Sciatic nerve (tissue), 2 donors: Measurements from ENCODE around the gene GLOD5. TPM values are rescaled to one million over a fixed set of nuclear protein-coding genes. Genes with fewer than 3 reads are reported as not detected.

Experiments used
- ATAC-seq: fragments of 200-7000 bp; cut with Tn5 transposase; one replicate; pipeline ENCODE4 v1.9.1; 2020; ENCODE audit warnings: mild to moderate bottlenecking, moderate library complexity
- DNase-seq: peaks from one replicate; pipeline ENCODE4 v3.0.0-alpha.2; 2020; ENCODE audit warnings: low spot score
- intact Hi-C: fragments of 100-400 bp; cut with DNase I; formaldehyde crosslinking; loops from one replicate; pipeline ENCODE4 v1.14.2; 2022
- total RNA-seq: library from RNA; stranded (reverse); fragmentation: NEBNext Ultra II Directional; extraction: Animal tissue kit (Norgen Biotek cat#: 25700); gene quantifications from one replicate; pipeline ENCODE4 v1.2.1, GENCODE V29; 2021
- donor health status: DM: no; HTN: no; CAD: no.
- donor health status: DM: no; HTN: no; CAD: no.

GLOD5 gene
- total RNA-seq, 1 donor from 2014 or later: not detected

DNA sequence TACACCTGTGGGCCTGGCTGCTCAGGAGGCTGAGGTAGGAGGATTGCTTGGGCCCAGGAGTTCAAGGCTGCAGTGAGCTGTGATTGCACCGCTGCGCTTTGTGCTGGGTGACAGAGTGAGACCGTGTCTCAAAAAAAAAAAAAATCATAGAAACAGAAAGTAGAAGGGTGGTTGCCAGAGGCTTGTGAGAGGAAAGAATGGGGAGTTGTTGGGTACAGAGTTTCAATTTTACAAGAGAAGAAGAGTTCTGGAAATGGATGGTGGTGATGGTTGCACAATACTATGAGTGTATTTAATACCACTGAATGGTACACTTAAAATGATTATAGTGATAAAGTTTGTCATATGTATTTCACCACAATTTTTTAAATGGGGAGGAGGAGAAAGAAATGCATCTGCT lies 10.2 kb upstream of the GLOD5 start:
- no peak for ATAC-seq
- DNase-seq: no peak
- intact Hi-C loops: no loop called here

DNA sequence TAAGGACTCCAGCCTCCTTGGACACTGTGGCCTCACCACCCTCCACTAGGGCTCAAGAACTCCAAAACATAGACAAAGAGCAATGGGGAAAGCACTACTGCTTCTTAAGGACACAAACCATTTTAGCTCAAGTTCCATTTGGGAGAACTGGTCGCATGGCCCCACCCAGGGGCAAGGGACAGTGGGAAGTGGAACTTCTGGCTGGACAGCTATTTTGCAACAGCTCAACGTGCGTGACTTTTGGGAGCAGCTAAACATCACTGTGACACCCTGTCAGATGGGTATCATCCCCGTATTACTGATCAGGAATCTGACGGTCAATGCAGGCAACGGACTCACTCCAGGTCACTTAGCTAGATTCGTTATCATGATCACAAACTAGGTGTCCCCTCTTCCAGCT lies 9.0 kb upstream of the GLOD5 start:
- no peak for DNase-seq
- ATAC-seq: no peak
- intact Hi-C loops: no loop called here

DNA sequence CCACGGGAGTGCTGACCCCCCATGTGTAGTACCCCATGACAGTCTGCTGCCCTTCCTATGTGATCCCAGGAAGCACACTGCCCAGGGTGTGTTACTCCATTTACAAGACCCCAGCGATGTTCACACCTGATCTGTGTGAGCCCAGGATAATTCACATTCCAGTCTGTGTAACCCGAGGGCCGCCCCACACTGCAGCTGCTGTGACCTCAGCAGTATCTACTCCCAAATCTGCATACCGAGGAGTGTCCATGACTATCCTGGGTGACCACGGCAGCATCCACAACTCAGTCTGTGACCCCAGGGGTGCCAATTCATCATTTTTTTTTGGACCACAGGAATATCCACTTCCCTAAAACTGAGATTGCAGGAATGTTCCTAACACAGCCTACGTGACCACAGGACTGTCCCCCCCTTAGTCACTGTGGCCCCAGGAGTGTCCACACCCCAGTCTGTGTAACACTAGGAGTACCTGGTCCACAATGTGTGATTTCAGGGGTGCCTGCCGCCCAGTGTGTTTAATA lies 7.8 kb upstream of the GLOD5 start:
- intact Hi-C loops: no loop called here
- DNase-seq (no peak), ATAC-seq (no peak)

DNA sequence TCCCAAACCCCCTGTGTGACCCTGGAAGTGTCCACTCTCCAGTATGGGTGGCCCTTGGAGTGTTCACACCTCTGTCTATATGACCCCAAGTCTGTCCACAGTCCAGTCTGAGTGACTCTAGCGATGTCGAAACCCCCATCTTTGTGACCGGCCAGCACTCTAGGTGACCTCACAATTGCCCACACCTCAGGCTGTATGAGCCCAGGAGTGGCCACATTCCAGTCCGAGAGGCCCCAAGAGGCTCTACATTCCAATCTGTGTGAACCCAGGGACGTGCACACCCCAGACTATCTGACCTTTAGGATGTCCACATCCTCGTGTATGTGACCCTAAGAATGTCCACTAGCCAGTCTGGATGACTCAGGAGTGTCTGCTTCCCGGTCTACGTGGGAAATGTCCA lies 7.3 kb upstream of the GLOD5 start:
- no peak for DNase-seq
- intact Hi-C loops: no loop called here
- no peak for ATAC-seq

DNA sequence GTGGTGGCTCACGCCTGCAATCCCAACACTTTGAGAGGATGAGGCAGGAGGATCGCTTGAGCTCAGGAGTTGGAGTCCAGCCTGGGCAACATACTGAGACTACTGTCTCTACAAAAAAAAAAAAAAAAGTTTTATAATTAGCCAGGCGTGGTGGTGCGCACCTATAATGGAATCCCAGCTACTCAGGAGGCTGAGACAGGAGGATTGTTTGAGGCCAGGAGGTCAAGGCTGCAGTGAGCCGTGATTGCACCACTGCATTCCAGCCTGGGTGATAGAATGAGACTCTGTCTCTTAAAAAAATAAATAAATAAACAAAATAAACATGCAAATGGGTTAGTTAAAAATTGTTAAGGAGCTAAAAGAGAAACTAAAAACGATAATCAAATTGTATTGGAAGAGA lies 7.7 kb downstream of the GLOD5 start:
- intact Hi-C loops: no loop called here
- DNase-seq (no peak), ATAC-seq (no peak)

DNA sequence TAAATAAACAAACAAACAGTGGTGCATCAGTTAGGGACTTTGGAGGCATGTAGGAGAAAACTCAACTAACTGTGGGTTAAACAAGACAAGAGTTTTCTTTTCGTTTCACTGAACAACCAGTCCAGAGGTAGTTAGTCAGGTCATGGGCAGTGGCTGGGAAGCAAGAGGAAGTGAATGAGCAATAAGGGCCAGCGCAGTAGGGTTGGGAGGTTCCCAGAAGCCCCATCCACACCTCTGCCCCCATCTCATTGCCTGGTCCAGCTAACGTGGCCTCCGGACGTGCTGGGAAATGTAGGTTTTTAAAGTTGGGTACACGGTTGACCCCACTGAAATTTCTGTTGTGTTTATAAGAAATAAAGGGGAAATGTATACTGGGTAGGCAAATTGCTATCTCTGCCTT lies 8.7 kb downstream of the GLOD5 start:
- intact Hi-C loops: no loop called here
- ATAC-seq (no peak), DNase-seq (no peak)

DNA sequence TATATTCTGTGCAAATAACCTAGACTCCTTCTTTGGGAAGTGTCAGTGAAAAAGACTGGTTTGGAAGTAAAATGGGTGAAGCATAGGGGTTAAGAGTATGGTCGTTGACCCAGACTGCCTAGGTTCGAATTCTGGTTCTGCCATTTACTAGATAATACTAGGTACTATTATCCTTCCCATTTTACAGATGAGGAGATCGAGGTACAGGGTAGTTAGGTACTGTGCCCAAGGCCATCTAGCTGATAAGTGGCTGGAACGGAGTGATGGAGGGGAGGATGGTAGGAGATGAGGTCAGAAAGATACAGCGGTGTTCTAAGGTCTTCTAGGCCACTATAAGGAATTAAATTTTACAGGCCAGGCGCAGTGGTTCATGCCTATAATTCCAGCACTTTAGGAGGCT lies 11.1 kb downstream of the GLOD5 start:
- ATAC-seq (no peak), DNase-seq (no peak)
- intact Hi-C loops: no loop called here

DNA sequence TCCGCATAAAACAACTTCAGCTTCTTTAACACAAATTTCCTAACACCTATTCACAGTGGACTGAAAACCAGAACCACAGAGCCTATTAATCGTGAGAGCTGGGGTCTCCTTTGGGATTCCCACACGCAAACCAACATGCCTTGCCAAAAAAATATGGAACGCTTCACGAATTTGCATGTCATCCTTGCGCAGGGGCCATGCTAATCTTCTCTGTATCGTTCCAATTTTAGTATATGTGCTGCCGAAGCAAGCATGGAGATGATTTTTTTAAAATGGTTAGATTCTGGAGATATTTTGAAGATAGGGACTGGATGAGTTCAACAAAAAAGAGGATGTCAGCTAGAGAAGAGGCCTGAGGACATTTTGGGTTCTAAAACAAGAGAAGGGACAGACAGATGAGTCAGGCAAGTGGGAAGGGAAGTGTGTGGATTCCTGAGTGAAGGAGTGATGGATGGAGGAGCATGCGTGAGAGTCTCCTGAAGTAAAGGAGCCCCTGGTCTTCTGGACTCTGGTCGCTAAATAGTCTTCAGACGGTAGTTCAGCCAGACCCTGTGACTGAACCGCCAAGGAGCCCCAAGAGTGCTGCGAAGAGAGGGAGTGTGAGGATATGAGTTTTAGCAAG lies 15.4 kb downstream of the GLOD5 start:
- DNase-seq (no peak), ATAC-seq (no peak)
- intact Hi-C loops: no loop called here

DNA sequence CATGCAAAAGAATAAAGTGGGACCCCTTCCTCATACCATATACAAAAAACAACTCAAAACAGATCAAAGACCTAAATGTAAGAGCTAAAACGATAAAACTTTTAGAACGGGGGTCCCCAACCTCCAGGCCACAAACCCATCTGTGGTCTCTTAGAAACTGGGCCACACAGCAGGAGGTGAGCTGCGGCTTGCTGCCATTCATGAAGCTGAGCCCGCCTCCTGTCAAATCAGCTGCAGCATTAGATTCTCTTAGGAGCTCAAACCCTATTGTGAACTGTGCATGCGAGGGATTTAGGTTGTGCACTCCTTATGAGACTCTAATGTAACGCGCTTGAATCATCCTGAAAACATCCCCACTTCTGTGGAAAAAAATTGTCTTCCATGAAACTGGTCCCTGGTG lies 17.9 kb downstream of the GLOD5 start:
- intact Hi-C loops: no loop called here
- ATAC-seq (no peak), DNase-seq (no peak)

DNA sequence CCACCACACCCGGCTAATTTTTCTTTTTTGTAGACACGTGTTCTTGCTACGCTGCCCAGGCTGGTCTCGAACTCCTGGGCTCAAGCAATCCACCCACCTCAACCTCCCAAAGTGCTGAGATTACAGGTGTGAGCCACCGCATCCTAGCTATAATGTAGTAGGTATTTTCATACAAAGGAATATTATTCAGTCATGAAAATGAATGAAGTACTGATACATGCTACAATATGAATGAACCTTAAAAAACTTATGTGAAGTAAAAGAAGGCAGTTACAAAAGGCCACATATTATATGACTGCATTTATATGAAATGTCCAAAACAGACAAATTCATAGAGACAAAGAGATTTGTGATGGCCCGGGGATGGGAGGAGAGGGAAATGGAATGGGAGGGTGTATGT lies 20.2 kb downstream of the GLOD5 start:
- DNase-seq (no peak), ATAC-seq (no peak)
- intact Hi-C loops: no loop called here

DNA sequence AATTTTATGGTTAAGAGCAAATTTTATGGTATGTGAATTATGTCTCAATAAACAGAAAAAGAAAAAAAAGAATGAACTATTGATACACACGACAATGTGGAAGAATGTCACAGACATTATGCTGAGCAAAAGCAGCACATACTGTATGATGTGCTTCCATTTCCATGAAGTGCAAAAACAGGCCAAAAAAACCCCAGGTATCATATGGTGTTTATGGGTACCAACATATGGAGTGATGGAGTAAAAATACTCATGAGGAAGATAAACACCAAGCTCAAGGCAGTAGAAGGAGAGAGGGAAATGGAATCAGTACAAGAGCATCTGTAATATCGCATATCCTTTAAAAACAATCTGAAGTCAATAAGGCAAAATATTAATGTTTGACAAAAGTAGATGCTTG lies 20.7 kb downstream of the GLOD5 start:
- no peak for ATAC-seq
- DNase-seq: no peak
- intact Hi-C loops: no loop called here

DNA sequence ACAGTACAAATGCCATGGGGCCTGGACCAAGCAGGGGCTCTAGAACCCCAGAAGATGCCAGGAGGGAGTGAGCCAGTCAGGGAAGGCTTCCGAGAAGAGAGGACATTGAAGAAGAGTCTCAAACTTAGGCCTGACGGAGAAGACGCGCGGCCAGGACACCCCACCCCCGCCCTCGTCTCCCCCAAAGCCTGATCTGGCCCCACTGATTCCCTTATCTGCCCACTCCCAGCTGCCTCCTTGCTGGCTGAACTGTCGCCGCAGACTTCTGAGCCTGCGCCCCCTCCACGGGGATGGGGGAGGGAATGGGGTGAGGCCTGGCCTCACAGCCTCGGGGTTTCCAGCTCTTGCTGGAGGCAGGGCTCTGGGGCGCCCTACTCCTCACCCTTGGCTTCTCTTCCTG lies 21.2 kb downstream of the GLOD5 start:
- ATAC-seq (no peak), DNase-seq (no peak)
- intact Hi-C loops: no loop called here

DNA sequence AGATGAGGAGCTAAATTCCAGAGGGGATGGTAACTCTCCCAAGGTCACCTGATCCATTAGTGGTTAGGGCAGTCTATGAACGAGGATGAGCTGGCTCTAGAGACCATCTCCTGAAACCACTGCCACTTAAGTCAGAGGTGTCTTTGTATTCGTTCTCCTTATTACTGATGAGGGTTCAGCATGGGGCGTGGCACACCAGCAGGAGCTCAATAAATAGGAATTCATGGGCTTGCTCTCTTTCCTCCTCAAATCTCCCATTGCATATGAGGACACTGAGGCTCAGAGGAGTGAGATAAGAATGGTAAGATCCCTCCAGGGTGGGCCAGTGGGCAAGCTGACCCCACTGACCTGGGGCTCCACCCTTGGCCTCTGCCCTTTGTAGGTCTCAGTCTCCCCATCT lies 23.2 kb downstream of the GLOD5 start:
- intact Hi-C loops: no loop called here
- ATAC-seq: no peak
- no peak for DNase-seq

DNA sequence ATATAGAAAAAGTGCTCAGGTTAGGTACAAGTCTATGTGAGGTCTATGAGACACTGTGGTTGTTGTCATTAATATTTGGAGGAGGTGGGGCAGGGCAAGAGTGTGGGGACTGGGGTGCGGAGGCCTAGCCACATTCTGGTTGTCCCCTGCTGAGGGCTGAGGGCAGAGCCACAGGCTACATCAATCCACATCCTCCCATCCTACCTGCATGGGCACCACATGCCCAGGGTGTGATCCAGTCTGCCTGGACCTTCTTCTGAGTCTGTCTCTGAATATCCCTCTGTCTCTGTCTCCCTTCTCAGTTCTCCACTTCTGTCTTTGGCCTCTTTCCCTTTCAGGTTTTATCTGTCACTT lies 23.6 kb downstream of the GLOD5 start:
- ATAC-seq (no peak), DNase-seq (no peak)
- intact Hi-C loops: no loop called here

DNA sequence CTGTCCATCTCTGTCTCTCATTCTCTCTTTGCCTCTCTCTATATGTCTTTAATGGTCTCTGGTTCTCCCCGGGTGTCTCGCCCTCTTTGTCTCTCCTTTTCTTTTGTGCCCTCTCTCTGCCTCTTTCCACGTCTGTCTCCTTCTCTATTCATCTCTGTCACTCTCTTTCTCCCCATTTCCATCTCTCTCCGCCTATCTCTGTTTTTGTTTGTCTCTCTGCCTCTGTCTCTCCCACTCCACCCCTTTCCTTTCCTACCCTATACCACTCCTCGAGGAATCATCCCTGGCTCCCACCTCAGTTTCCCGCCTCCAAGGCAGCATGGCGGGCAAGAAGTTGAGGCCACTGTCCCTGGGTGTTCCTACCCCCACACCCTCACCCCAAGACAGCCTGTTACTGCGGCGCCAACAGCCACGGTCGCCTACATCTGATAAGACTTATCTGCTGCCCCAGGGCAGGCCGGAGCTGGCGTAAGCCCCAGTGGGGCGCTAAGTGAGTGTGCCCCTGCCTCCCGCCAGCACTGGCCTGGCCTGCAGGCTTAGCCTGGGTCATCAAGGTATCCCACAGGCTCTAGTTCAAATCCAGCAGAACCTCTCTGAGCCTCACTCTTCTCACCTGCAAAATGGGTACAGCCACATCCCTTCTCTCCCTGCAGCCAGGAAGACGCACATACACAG lies 24.1 kb downstream of the GLOD5 start:
- intact Hi-C loops: no loop called here
- DNase-seq: no peak
- ATAC-seq: no peak

DNA sequence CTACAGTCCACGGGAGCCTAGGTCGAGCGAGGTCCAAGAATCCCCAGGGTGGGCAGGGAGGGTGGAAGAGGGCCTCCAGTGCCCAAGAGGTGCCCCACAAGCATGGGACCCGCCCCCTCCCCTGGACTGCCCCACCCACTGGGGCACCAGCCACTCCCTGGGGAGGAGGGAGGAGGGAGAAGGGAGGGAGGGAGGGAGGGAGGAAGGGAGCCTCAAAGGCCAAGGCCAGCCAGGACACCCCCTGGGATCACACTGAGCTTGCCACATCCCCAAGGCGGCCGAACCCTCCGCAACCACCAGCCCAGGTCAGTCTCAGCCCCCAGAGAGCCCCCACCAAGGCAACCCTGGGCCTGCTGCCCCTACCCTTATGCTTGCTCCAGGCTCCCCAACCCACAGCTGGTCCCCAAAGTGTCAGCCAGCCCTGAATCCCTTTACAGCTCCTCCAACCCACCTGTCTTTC lies 24.8 kb downstream of the GLOD5 start, which contains the start of gene GATA1:
GATA1 (plus strand) TSS at position 250 of the 460 bp plus-strand sequence. CDS start 4,520 bp downstream, outside the sequence.
- ATAC-seq (no peak), DNase-seq (no peak)
- intact Hi-C loops: no loop called here

DNA sequence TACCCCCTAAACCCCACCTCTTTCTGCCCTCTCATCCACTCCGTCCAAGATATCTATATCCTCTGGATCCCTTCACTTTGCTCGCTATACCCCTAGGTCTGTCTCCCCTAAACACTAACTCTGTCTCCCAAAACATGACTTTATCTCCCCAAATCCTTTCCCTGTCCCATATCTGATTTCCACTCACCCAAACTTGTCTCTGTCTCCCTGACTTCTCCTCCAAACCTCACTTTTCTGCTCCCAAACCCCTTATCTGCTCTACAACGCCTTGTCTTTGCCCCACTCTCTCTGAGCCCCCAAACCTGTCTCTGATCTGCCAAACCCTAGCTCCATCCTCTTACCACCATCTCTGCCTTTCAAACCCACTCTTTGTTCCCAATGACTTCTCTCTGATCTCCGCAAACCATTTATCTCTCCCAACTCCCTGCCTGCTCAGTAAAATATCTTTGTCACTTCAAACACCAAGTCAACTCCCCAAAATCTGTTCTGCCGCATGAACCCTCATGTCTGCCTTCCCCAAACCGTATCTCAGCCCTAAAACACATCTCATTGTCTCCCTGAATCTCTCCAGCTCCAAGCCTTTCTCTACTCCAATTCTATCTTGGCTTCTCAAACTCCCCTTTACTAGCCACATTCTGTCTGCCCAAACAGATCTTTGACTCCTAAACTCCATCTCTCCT lies 25.4 kb downstream of the GLOD5 start:
- intact Hi-C loops: no loop called here
- DNase-seq (no peak), ATAC-seq (no peak)

DNA sequence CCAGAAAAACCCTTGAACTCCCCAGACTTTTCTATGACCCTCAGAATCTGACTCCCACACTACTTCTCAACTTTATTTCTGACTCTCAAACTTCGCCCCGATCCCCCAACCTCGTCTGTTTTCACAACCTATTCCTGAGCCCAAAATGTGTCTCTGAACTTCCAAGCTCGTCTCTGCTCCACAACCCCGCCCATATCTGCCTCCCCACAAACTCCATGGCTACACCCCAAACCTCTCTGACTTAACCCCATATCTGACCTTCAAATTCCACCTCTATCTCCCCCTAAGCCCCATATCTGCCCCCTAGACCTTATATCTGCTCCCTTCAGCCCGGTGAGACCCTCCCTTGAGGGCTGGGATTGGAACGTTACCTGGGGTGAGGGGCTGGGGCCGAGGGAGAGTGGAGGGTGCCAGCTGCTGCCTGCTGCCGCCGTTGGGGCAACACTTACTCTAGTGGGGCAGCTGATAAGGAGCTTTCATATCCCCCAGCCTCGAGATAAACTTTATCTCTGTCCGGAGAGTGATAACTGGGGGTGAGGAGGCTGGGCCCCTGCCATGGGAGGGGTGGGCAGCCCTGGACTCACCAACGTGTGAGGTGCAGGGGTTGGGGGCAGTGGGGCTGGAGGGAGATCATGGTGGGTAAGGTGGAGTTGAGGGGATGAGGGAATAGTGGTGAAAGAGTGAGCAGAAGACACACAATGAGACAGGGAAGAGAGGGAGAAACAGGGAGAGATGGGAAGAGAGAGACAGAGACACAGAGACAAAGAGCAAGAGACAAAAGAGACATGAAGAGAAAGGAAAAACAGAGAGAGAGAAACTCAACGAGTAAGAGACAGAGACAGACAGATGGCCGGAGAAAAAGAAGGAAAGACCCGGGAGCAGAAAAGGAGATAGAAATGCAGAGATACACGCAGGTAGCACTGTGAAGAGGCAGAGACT lies 26.2 kb downstream of the GLOD5 start:
- intact Hi-C loops: no loop called here
- DNase-seq: no peak
- ATAC-seq: no peak
